Measurements from ENCODE around the gene STAMBPL1.

- no peak for TF ChIP-seq TAF1 (IDR thresholded peaks at IDR 0.05; ENCODE audit: low read depth)
- no peak for TF ChIP-seq CTCF (IDR thresholded peaks at IDR 0.05; ENCODE audit: poor library complexity, severe bottlenecking)
- no peak for TF ChIP-seq REST (IDR thresholded peaks at IDR 0.05; ENCODE audit: borderline replicate concordance)
- TF ChIP-seq POLR2AphosphoS5 (IDR thresholded peaks at IDR 0.05), result no peak
- TF ChIP-seq EP300 (conservative IDR thresholded peaks at IDR 0.05; ENCODE audit: poor library complexity, severe bottlenecking), result no peak
- TF ChIP-seq EZH2 (IDR thresholded peaks at IDR 0.05; ENCODE audit: borderline replicate concordance, insufficient read depth, low read length, poor library complexity, severe bottlenecking), result no peak
Observed at GRCh38 chr10:88843171-88843570, 36.9 kb upstream of the STAMBPL1 start.

All from neural cell (in vitro differentiated cells).